Astrocyte (in vitro differentiated cells and primary cell): ENCODE measurements around the gene DCHS1.

ENCODE experiments used
- EZH2 ChIP-seq: IDR thresholded peaks from 2 replicates; pipeline ENCODE4 v1.6.1; 2012; ENCODE audit warnings: mild to moderate bottlenecking, low read length, inconsistent platforms; ENCODE audit not compliant: insufficient read depth
- TF ChIP-seq, protein P1 (sequence below): IDR thresholded peaks from 2 replicates; pipeline ENCODE4 v1.5.1; 2011; ENCODE audit warnings: low read depth, mild to moderate bottlenecking, inconsistent platforms, low read length, moderate library complexity; ENCODE audit not compliant: insufficient read depth

DNA sequence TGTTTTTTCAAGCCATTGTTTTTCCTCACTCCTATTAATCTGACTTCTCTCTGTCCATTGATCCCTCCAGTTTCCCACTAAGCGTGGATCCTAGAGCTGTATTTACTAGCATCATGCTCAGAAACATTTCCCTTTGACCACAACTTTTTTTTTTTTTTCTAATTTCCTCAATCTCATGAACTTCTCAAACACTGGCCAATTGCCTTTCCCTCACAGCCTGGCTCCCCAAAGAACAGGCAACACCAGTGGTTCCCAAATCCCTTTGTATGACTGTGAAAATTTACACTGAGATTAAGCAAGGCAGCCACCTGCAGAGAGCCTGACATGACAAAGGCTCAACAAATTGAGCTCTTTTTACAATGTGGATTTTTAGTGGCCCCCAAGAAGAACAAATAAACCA is 35.0 kb downstream of the DCHS1 start:
- TF ChIP-seq EZH2 = no peak
- TF ChIP-seq, protein P1, sequence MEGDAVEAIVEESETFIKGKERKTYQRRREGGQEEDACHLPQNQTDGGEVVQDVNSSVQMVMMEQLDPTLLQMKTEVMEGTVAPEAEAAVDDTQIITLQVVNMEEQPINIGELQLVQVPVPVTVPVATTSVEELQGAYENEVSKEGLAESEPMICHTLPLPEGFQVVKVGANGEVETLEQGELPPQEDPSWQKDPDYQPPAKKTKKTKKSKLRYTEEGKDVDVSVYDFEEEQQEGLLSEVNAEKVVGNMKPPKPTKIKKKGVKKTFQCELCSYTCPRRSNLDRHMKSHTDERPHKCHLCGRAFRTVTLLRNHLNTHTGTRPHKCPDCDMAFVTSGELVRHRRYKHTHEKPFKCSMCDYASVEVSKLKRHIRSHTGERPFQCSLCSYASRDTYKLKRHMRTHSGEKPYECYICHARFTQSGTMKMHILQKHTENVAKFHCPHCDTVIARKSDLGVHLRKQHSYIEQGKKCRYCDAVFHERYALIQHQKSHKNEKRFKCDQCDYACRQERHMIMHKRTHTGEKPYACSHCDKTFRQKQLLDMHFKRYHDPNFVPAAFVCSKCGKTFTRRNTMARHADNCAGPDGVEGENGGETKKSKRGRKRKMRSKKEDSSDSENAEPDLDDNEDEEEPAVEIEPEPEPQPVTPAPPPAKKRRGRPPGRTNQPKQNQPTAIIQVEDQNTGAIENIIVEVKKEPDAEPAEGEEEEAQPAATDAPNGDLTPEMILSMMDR = no peak
